Measurements from ENCODE around the gene CHCHD2. TPM values are rescaled to one million over a fixed set of nuclear protein-coding genes. Genes with fewer than 3 reads are reported as not detected.
"Not testable (repeated sequence)": the region's sequence is repeated elsewhere in the genome, so short reads cannot be mapped to it uniquely, and the experiment has no call there.

CHCHD2 gene
- total RNA-seq: 100 to 1,000 TPM; 498 to 792 TPM

DNA sequence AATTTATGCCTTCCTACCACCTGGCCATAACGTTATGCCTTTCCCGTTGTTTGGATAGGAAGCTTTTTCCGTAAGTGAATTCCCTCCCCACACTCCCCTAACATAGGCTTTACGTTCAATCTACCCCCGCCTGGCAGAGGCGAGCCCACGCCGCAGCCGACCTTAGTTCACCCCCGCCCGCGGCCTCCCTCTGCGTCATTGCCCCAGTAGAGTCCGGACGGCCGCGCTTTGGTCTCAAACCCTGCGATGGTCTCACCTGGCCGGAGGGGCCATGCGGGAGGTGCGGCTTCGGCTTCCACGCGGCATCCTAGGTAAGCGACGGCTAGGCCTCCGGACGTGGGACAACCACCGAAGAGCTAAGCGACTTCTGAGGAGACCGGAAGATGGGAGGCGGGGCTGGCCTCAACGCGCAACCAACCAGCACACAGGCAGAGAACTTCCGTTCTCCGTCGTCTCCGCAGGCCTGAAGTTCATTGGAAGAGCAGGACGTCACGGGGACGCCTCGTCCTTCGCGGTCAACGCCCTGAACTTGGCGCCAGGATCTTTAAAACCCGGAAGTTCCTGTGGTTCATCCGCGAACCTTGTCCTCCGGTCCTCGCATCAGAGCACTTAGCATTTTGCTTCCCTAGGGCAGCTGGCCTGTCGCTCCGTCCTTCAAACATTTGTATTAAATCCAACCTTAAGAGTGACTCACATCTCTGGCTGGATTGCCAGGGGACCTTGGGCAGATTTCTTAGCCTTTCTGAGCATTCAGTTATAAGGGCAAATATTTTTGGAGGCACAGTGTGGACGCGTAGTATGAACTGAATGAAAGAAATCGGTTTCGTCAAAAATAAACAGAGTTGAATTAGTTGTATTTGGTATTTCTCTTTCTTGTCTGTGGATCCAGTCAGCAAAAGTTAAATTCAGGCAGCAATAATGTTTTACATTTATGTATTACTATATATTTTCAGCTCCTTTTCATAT lies at the start of gene CHCHD2:
TSS of gene CHCHD2 (minus strand) at position 369 of the 966 bp plus-strand sequence. CDS start at position 306, 63 bp downstream.
- peak; percentile 99 for ATAC-seq (replicated peaks)
- no peaks in the 10 kb centered on the region for H3K9me3 Mint-ChIP-seq
- peak within 1 kb of the TSS; percentile 96 for H3K27ac Mint-ChIP-seq
- peak within 1 kb of the TSS; percentile 92 for H3K4me3 Mint-ChIP-seq
- peaks cover 53% of the 10 kb centered on the region for H3K36me3 Mint-ChIP-seq (ENCODE audit: low read depth)
- no peaks in the 10 kb centered on the region for H3K27me3 Mint-ChIP-seq
- H3K4me1 Mint-ChIP-seq: peaks cover 19% of the 10 kb centered on the region

GRCh38 chr7:56131062-56131461 lies 24.8 kb upstream of the CHCHD2 start:
- not testable (repeated sequence) for H3K4me3 Mint-ChIP-seq; H3K27me3 Mint-ChIP-seq; H3K9me3 Mint-ChIP-seq; ATAC-seq (replicated peaks); H3K27ac Mint-ChIP-seq; H3K4me1 Mint-ChIP-seq; H3K36me3 Mint-ChIP-seq (ENCODE audit: low read depth)

DNA sequence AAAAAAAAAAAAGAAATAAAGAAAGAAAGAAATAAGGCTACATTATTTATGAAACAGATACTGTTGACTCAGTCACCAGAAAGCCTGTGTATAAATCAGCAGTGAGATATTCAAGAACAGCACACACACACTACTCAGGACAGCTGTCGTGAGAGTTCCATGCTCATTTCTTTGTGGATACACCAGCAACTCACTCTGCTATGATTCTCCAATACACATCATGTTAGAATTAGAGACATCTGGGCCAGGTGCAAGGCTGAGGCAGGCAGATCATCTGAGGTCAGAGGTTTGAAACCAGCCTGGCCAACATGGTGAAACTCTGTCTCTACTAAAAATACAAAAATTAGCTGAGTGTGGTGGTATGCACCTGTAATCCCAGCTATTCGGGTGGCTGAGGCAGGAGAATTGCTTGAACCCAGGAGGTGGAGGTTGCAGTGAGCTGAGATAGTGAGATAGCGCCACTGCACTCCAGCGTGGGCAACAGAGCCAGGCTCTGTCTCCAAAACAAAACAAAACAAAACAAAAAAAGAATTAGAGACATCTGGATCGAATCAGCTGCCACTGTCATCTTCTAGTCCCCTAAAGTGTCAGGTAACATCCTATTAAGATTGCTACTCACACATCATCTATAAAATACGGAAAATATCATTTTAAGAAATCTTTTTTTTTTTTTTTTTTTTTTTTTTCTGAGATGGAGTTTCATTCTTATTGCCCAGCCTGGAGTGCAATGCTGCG lies 21.1 kb upstream of the CHCHD2 start:
- ATAC-seq (replicated peaks): no peak
- Mint-ChIP-seq H3K27me3 (no peaks in the 10 kb centered on the region), H3K27ac (no peak overlapping the region), H3K4me1 (no peaks in the 10 kb centered on the region), H3K9me3 (no peaks in the 10 kb centered on the region), H3K36me3 (ENCODE audit: low read depth) (no peaks in the 10 kb centered on the region), H3K4me3 (no peak overlapping the region)

- Mint-ChIP-seq H3K9me3 (no peaks in the 10 kb centered on the region), H3K4me3 (no peak overlapping the region), H3K27me3 (no peaks in the 10 kb centered on the region), H3K4me1 (no peaks in the 10 kb centered on the region), H3K36me3 (ENCODE audit: low read depth) (no peaks in the 10 kb centered on the region), H3K27ac (no peak overlapping the region)
- no peak for ATAC-seq (replicated peaks)
Observed at GRCh38 chr7:56125831-56126230, 19.6 kb upstream of the CHCHD2 start.

GRCh38 chr7:56124981-56125380 lies 18.7 kb upstream of the CHCHD2 start:
- no peaks in the 10 kb centered on the region for H3K27me3 Mint-ChIP-seq

GRCh38 chr7:56121440-56121839 lies 15.2 kb upstream of the CHCHD2 start:
- Mint-ChIP-seq H3K36me3 (ENCODE audit: low read depth) (no peaks in the 10 kb centered on the region), H3K4me3 (no peak overlapping the region), H3K27me3 (peaks cover 4% of the 10 kb centered on the region), H3K27ac (no peak overlapping the region), H3K4me1 (no peaks in the 10 kb centered on the region), H3K9me3 (no peaks in the 10 kb centered on the region)
- no peak for ATAC-seq (replicated peaks)

More at GRCh38 chr7:56124981-56125380, 18.7 kb upstream of the CHCHD2 start:
- ATAC-seq (replicated peaks): no peak
- Mint-ChIP-seq H3K4me3 (no peak overlapping the region), H3K27ac (no peak overlapping the region), H3K36me3 (ENCODE audit: low read depth) (no peaks in the 10 kb centered on the region), H3K9me3 (no peaks in the 10 kb centered on the region), H3K4me1 (no peaks in the 10 kb centered on the region)

DNA sequence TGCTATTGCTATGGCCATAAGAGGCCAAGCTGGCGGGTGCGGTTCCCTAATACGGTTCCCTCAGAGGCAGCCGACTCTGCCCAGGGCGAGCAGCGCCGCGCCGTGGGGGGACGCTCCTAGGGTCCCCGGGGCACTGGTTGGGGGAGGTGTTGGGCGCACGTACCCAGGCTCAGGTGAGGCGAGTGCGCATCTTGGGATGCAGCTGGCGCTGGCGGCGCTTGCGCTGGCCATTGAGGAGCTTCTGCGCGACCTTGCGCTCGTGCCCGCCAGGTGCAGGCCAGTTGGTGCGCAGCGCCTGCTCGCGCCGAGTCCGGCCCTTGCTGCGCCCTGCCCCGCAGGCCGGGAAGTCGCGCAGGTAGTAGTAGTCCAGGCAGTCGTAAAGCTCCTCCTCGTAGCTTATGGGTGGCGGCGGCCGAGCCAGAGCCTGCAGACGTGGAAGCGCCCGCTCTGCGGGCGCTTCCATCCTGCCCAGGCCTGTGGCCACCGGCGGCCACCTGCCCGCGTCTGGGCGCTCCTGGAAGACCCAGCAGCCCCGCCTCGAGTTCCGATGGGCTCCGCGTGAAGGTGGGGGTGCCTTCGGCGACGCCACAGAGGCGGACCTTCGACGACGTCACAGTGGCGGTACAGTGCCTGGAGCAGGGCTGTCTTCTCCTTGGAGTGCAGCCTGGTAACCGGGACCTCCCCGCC lies 9.7 kb upstream of the CHCHD2 start, which contains the start of gene NUPR2:
TSS of gene NUPR2 (minus strand) at position 566 of the 687 bp plus-strand sequence. CDS start at position 463, 103 bp downstream.
- Mint-ChIP-seq H3K9me3 (no peaks in the 10 kb centered on the region), H3K4me3 (no peak within 1 kb of the TSS), H3K36me3 (ENCODE audit: low read depth) (no peaks in the 10 kb centered on the region), H3K27me3 (peaks cover 4% of the 10 kb centered on the region), H3K27ac (no peak within 1 kb of the TSS), H3K4me1 (no peaks in the 10 kb centered on the region)
- no peak for ATAC-seq (replicated peaks)

GRCh38 chr7:56112244-56112643 lies 6.0 kb upstream of the CHCHD2 start:
- not testable (repeated sequence) for ATAC-seq (replicated peaks); H3K27me3 Mint-ChIP-seq; H3K4me1 Mint-ChIP-seq; H3K9me3 Mint-ChIP-seq; H3K27ac Mint-ChIP-seq; H3K4me3 Mint-ChIP-seq; H3K36me3 Mint-ChIP-seq (ENCODE audit: low read depth)

- ATAC-seq (replicated peaks): peak; percentile 22
- Mint-ChIP-seq H3K36me3 (ENCODE audit: low read depth) (peaks cover 11% of the 10 kb centered on the region), H3K4me1 (peaks cover 14% of the 10 kb centered on the region), H3K4me3 (no peak overlapping the region), H3K9me3 (no peaks in the 10 kb centered on the region), H3K27ac (no peak overlapping the region), H3K27me3 (no peaks in the 10 kb centered on the region)
Observed at GRCh38 chr7:56110611-56111010, 4.3 kb upstream of the CHCHD2 start.

GRCh38 chr7:56107954-56108258 lies 1.6 kb upstream of the CHCHD2 start:
- no peak for ATAC-seq (replicated peaks)
- H3K4me1 Mint-ChIP-seq: peaks cover 19% of the 10 kb centered on the region
- H3K9me3 Mint-ChIP-seq: no peaks in the 10 kb centered on the region
- peaks cover 38% of the 10 kb centered on the region for H3K36me3 Mint-ChIP-seq (ENCODE audit: low read depth)
- H3K4me3 Mint-ChIP-seq: peak overlapping the region; percentile 92
- H3K27ac Mint-ChIP-seq: peak overlapping the region; percentile 96
- no peaks in the 10 kb centered on the region for H3K27me3 Mint-ChIP-seq

GRCh38 chr7:56105508-56105907 lies 768 bp downstream of the CHCHD2 start:
- no peaks in the 10 kb centered on the region for H3K27me3 Mint-ChIP-seq
- peaks cover 62% of the 10 kb centered on the region for H3K36me3 Mint-ChIP-seq (ENCODE audit: low read depth)
- H3K4me3 Mint-ChIP-seq: peak overlapping the region; percentile 92
- H3K27ac Mint-ChIP-seq: peak overlapping the region; percentile 96
- no peaks in the 10 kb centered on the region for H3K9me3 Mint-ChIP-seq
- ATAC-seq (replicated peaks): peak; percentile 41
- H3K4me1 Mint-ChIP-seq: peaks cover 19% of the 10 kb centered on the region

DNA sequence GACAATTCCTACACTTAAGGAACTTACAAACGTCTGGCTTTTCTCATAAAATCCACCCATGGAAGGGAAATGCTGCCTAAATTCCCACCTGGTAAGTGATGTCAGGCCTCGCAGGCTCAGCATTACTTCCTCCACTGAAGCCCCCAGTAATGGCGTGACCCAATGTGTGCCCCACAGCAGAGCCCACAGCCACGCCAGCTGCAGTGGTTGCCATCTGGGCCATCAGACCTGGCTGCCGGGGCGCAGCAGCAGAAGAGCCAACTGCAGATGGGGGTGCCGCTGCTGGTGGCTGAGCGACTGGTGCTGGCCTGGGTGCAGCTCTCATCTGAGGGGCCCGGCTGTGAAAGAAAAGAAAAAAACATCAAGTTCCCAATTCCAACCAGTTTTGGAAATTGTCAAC lies 2.1 kb downstream of the CHCHD2 start:
- ATAC-seq (replicated peaks); H3K27me3 Mint-ChIP-seq; H3K9me3 Mint-ChIP-seq: not testable (repeated sequence)
- Mint-ChIP-seq H3K4me3 (peak overlapping the region; percentile 92), H3K4me1 (peaks cover 19% of the 10 kb centered on the region), H3K27ac (peak overlapping the region; percentile 58), H3K36me3 (ENCODE audit: low read depth) (peaks cover 76% of the 10 kb centered on the region)

- Mint-ChIP-seq H3K36me3 (ENCODE audit: low read depth) (peaks cover 78% of the 10 kb centered on the region), H3K9me3 (no peaks in the 10 kb centered on the region)
Observed at GRCh38 chr7:56099653-56100052, 6.6 kb downstream of the CHCHD2 start.

GRCh38 chr7:56098187-56099008 lies 7.9 kb downstream of the CHCHD2 start:
- H3K36me3 Mint-ChIP-seq (ENCODE audit: low read depth): peaks cover 65% of the 10 kb centered on the region
- H3K4me3 Mint-ChIP-seq; H3K27me3 Mint-ChIP-seq; H3K9me3 Mint-ChIP-seq; ATAC-seq (replicated peaks); H3K4me1 Mint-ChIP-seq; H3K27ac Mint-ChIP-seq: not testable (repeated sequence)

More at GRCh38 chr7:56099653-56100052, 6.6 kb downstream of the CHCHD2 start:
- H3K27ac Mint-ChIP-seq: peak overlapping the region; percentile 55
- H3K4me1 Mint-ChIP-seq: peaks cover 5% of the 10 kb centered on the region
- no peak overlapping the region for H3K4me3 Mint-ChIP-seq
- no peak for ATAC-seq (replicated peaks)
- H3K27me3 Mint-ChIP-seq: no peaks in the 10 kb centered on the region
